HepG2 (cell line): ENCODE data around the gene DRD3. TPM values are rescaled to one million over a fixed set of nuclear protein-coding genes. Genes with fewer than 3 reads are reported as not detected.

Source experiments
- ARID3A ChIP-seq: IDR thresholded peaks from 2 replicates; pipeline ENCODE4 v1.6.1; 2012; ENCODE audit warnings: low read depth, low read length, improper control_type of control experiment
- ATF2 ChIP-seq: sonication (generic); formaldehyde crosslinking; IDR thresholded peaks from 2 replicates; pipeline ENCODE4 v1.4.0; 2020; ENCODE audit warnings: missing genetic modification reagents
- CCAR2 ChIP-seq: fragments of 200-400 bp; formaldehyde crosslinking; optimal IDR thresholded peaks from 2 replicates; pipeline ENCODE3; 2018; ENCODE audit warnings: low read depth, mild to moderate bottlenecking, low read length, moderate library complexity
- KDM4B ChIP-seq: sonication (generic); formaldehyde crosslinking; IDR thresholded peaks from 2 replicates; pipeline ENCODE4 v1.4.0; 2020; ENCODE audit warnings: missing genetic modification reagents
- KLF11 ChIP-seq: IDR thresholded peaks from 2 replicates; pipeline ENCODE4 v1.6.1; 2016; ENCODE audit warnings: missing compliant biosample characterization
- MXD4 ChIP-seq: IDR thresholded peaks from 2 replicates; pipeline ENCODE4 v1.6.1; 2016; ENCODE audit warnings: mild to moderate bottlenecking, missing biosample characterization, missing genetic modification reagents
- NFAT5 ChIP-seq: sonication (generic); formaldehyde crosslinking; IDR thresholded peaks from 2 replicates; pipeline ENCODE4 v1.4.0; 2020; ENCODE audit warnings: missing genetic modification reagents
- PLRG1 ChIP-seq: fragments of 450-650 bp; conservative IDR thresholded peaks from 2 replicates; pipeline ENCODE4 v1.6.1; 2016
- RFXANK ChIP-seq: IDR thresholded peaks from 2 replicates; pipeline ENCODE4 v1.6.1; 2016
- SIN3B ChIP-seq: fragments of 150-350 bp; IDR thresholded peaks from 2 replicates; pipeline ENCODE4 v1.6.1; 2014; ENCODE audit warnings: low read length
- STAT6 ChIP-seq: sonication (generic); formaldehyde crosslinking; IDR thresholded peaks from 2 replicates; pipeline ENCODE4 v1.4.0; 2020; ENCODE audit warnings: missing genetic modification reagents, mild to moderate bottlenecking, borderline replicate concordance
- ZEB1 ChIP-seq: IDR thresholded peaks from 2 replicates; pipeline ENCODE4 v1.6.1; 2012; ENCODE audit warnings: mild to moderate bottlenecking, low read depth, inconsistent platforms; ENCODE audit not compliant: insufficient replicate concordance
- ZFP91 ChIP-seq: sonication (generic); formaldehyde crosslinking; IDR thresholded peaks from 2 replicates; pipeline ENCODE4 v1.9.0; 2022; ENCODE audit warnings: missing genetic modification reagents, mild to moderate bottlenecking, borderline replicate concordance
- ZNF12 ChIP-seq: sonication (generic); formaldehyde crosslinking; IDR thresholded peaks from 2 replicates; pipeline ENCODE4 v1.5.0; 2020; ENCODE audit warnings: missing genetic modification reagents
- ZNF552 ChIP-seq: sonication (generic); formaldehyde crosslinking; IDR thresholded peaks from 2 replicates; pipeline ENCODE4 v1.9.0; 2022; ENCODE audit warnings: missing genetic modification reagents, mild to moderate bottlenecking, borderline replicate concordance
- ZNF670 ChIP-seq: sonication (generic); formaldehyde crosslinking; IDR thresholded peaks from 2 replicates; pipeline ENCODE4 v1.8.0; 2022; ENCODE audit warnings: mild to moderate bottlenecking, missing genetic modification reagents, borderline replicate concordance
- ZNF816 ChIP-seq: sonication (generic); formaldehyde crosslinking; IDR thresholded peaks from 2 replicates; pipeline ENCODE4 v1.8.0; 2022; ENCODE audit warnings: missing genetic modification reagents, mild to moderate bottlenecking, borderline replicate concordance
- polyA plus RNA-seq, 8 experiments: library from polyadenylated mRNA; depleted of rRNA in 3 of 8; stranded (reverse) in 7 of 8; unstranded in 1 of 8; fragments of >200 nt; fragmentation: Illumina TruSeq in 4 of 8; extraction: Trizol in 4 of 8; gene quantifications; 2 replicates each; pipeline versions ENCODE4 v1.2.1 to v1.2.3, GENCODE V29; 2011 to 2016; ENCODE audit warnings: low read depth in 4 of 8, missing spikeins in 1 of 8, mixed read lengths in 1 of 8; ENCODE audit not compliant: insufficient read depth in 1 of 8
- total RNA-seq, 5 experiments: library from RNA; depleted of rRNA; stranded (reverse); fragments of >200 nt; fragmentation: Illumina TruSeq; extraction: Trizol; gene quantifications; 2 replicates each; pipeline ENCODE4 v1.2.3, GENCODE V29; 2016; ENCODE audit warnings: low read depth in 1 of 5

The DRD3 gene
- total and polyA plus RNA-seq, 2 of the 13 experiments (the other 11 are each of a cell fraction or from before 2014, with no cell fraction given), result not detected

GRCh38 chr3:114152519-114153151 lies 26.2 kb downstream of the DRD3 start (continued):
- TF ChIP-seq NFAT5 (CRISPR knock-in tag) (no peak), RFXANK (CRISPR knock-in tag) (no peak), CCAR2 (no peak), STAT6 (no peak; the same call in 1 of the 2 replicates), ZEB1 (no peak), ZNF552 (CRISPR knock-in tag) (no peak), ATF2 (CRISPR knock-in tag) (no peak; the same call in 1 of the 2 replicates), SIN3B (no peak), PLRG1 (no peak), ZNF816 (CRISPR knock-in tag) (no peak), ZFP91 (CRISPR knock-in tag) (peak; percentile 84), KLF11 (CRISPR knock-in tag) (no peak), ZNF670 (no peak), MXD4 (CRISPR knock-in tag) (0 out of 2 replicates have a peak, but pooled peaks have one; percentile 23), ZNF12 (no peak), KDM4B (CRISPR knock-in tag) (no peak), ARID3A (no peak)
